ENCODE data around the gene TAS2R60.

DNA sequence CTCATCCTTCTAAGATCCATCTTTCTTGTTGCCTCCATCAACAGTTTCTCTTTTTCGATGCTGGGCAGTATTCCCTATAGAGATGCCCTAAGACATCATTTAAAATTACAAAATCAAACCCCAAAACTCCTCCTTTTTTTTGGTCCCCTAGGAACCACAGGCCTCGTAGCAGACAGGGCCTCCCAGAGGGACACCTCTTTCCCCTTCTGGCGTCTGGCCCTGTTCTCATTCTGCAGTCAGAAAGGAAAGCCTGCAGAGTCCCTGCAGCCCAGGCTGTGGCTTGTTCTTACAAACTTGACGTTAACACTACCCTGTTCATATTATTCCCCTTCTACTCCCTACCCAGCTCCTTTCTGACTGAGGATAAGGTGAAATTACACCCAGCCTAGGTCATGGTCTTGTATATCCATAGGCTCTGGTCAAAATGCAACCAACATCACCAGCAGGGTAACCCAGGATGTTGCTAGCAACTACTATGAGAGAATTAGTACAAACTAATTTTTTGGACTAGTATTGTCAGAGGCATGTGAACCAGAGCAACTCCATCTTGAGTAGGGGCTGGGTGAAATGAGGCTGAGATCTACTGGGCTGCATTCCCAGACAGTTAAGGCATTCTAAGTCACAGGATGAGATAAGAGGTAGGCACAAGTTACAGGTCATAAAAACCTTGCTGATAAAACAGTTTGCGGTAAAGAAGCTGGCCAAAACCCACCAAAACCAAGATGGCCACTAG, 31.1 kb upstream of the TAS2R60 start:
- no peak for TF ChIP-seq POLR2A (IDR thresholded peaks at IDR 0.05; ENCODE audit: extremely low read depth, insufficient read length)
- no peak for TF ChIP-seq MYC (IDR thresholded peaks at IDR 0.05; ENCODE audit: low read depth, low read length)
- TF ChIP-seq, protein P1, sequence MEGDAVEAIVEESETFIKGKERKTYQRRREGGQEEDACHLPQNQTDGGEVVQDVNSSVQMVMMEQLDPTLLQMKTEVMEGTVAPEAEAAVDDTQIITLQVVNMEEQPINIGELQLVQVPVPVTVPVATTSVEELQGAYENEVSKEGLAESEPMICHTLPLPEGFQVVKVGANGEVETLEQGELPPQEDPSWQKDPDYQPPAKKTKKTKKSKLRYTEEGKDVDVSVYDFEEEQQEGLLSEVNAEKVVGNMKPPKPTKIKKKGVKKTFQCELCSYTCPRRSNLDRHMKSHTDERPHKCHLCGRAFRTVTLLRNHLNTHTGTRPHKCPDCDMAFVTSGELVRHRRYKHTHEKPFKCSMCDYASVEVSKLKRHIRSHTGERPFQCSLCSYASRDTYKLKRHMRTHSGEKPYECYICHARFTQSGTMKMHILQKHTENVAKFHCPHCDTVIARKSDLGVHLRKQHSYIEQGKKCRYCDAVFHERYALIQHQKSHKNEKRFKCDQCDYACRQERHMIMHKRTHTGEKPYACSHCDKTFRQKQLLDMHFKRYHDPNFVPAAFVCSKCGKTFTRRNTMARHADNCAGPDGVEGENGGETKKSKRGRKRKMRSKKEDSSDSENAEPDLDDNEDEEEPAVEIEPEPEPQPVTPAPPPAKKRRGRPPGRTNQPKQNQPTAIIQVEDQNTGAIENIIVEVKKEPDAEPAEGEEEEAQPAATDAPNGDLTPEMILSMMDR (IDR thresholded peaks at IDR 0.05; ENCODE audit: low read depth, low read length): no peak
